Measurements from ENCODE around the gene NT5C2. TPM values are rescaled to one million over a fixed set of nuclear protein-coding genes. Genes with fewer than 3 reads are reported as not detected.

NT5C2 gene
- total RNA-seq, 1 experiment from 2014 or later, result 52.2 TPM

- peaks cover 10% of the 10 kb centered on the region for H3K36me3 Mint-ChIP-seq (ENCODE audit: insufficient read depth, unreplicated experiment)
- BruUV-seq (replicated peaks), result no TSS peak
- H3K9me3 Mint-ChIP-seq (ENCODE audit: unreplicated experiment), result no peaks in the 10 kb centered on the region
- no peak for TF ChIP-seq CTCF (IDR thresholded peaks at IDR 0.05; ENCODE audit: unreplicated experiment)
- no peak overlapping the region for H3K27ac Mint-ChIP-seq (ENCODE audit: low read depth, unreplicated experiment)
- peaks cover 18% of the 10 kb centered on the region for H3K4me1 Mint-ChIP-seq (ENCODE audit: insufficient read depth, unreplicated experiment)
- CTCF ChIA-PET, result no interaction called here
- intact Hi-C loops (cut with micrococcal nuclease), result no loop called here
- DNase-seq (ENCODE audit: unreplicated experiment), result no peak
- no peak overlapping the region for H3K4me3 Mint-ChIP-seq (ENCODE audit: unreplicated experiment)
- no peaks in the 10 kb centered on the region for H3K27me3 Mint-ChIP-seq (ENCODE audit: insufficient read depth, unreplicated experiment)
- POLR2A ChIA-PET, result no interaction called here
Observed at GRCh38 chr10:103157246-103157645, 35.8 kb downstream of the NT5C2 start.

GRCh38 chr10:103155471-103156085 is 37.5 kb downstream of the NT5C2 start:
- H3K27ac Mint-ChIP-seq (ENCODE audit: low read depth, unreplicated experiment), result no peak overlapping the region
- H3K4me3 Mint-ChIP-seq (ENCODE audit: unreplicated experiment), result no peak overlapping the region
- no peaks in the 10 kb centered on the region for H3K27me3 Mint-ChIP-seq (ENCODE audit: insufficient read depth, unreplicated experiment)
- BruUV-seq (replicated peaks), result no TSS peak
- ChIA-PET POLR2A (interaction anchor here (0.6 to 4.6 kb wide), 6 partner anchors 11 to 37 kb away, joined by 3 to 48 read pairs (median 8); partner anchors contain the start of gene NT5C2), CTCF (interaction anchor here (0.7 to 2.8 kb wide), 3 partner anchors 11 to 89 kb away, joined by 3 to 7 read pairs (median 4); no protein-coding TSS in a partner anchor)
- TF ChIP-seq CTCF (IDR thresholded peaks at IDR 0.05; ENCODE audit: unreplicated experiment), result no peak
- H3K36me3 Mint-ChIP-seq (ENCODE audit: insufficient read depth, unreplicated experiment), result peaks cover 15% of the 10 kb centered on the region
- no peaks in the 10 kb centered on the region for H3K9me3 Mint-ChIP-seq (ENCODE audit: unreplicated experiment)
- DNase-seq (ENCODE audit: unreplicated experiment), result no peak
- H3K4me1 Mint-ChIP-seq (ENCODE audit: insufficient read depth, unreplicated experiment), result peaks cover 18% of the 10 kb centered on the region
- intact Hi-C loops (cut with micrococcal nuclease), result no loop called here

- H3K27ac Mint-ChIP-seq (ENCODE audit: low read depth, unreplicated experiment), result no peak overlapping the region
- H3K4me3 Mint-ChIP-seq (ENCODE audit: unreplicated experiment), result no peak overlapping the region
- no peak for TF ChIP-seq CTCF (IDR thresholded peaks at IDR 0.05; ENCODE audit: unreplicated experiment)
- peaks cover 22% of the 10 kb centered on the region for H3K36me3 Mint-ChIP-seq (ENCODE audit: insufficient read depth, unreplicated experiment)
- H3K27me3 Mint-ChIP-seq (ENCODE audit: insufficient read depth, unreplicated experiment), result no peaks in the 10 kb centered on the region
- no peaks in the 10 kb centered on the region for H3K9me3 Mint-ChIP-seq (ENCODE audit: unreplicated experiment)
- peaks cover 18% of the 10 kb centered on the region for H3K4me1 Mint-ChIP-seq (ENCODE audit: insufficient read depth, unreplicated experiment)
- DNase-seq (ENCODE audit: unreplicated experiment), result no peak
- intact Hi-C loops (cut with micrococcal nuclease), result no loop called here
- ChIA-PET CTCF (interaction anchor here (0.7 to 2.8 kb wide), 4 partner anchors 12 to 90 kb away, joined by 3 to 7 read pairs (median 4); no protein-coding TSS in a partner anchor), POLR2A (interaction anchor here (0.6 to 4.6 kb wide), 13 partner anchors 9 to 90 kb away, joined by 3 to 48 read pairs (median 4); partner anchors contain the start of gene NT5C2)
- BruUV-seq (replicated peaks), result no TSS peak
Observed at GRCh38 chr10:103154521-103155299, 38.4 kb downstream of the NT5C2 start.
